HFFc6 (cell line): ENCODE results near the gene COL4A2. TPM values are rescaled to one million over a fixed set of nuclear protein-coding genes. Genes with fewer than 3 reads are reported as not detected.

ENCODE experiments used
- DNase-seq: peaks from one replicate; pipeline ENCODE4 v3.0.0-alpha.2; 2018
- H3K27ac Mint-ChIP-seq: 2 replicates; pipeline ENCODE4 v1.8.0; 2020; ENCODE audit warnings: mild to moderate bottlenecking, mixed read lengths
- H3K27me3 Mint-ChIP-seq: 2 replicates; pipeline ENCODE4 v1.8.0; 2021; ENCODE audit warnings: mild to moderate bottlenecking, moderate library complexity, mixed read lengths; ENCODE audit not compliant: insufficient read depth
- H3K36me3 Mint-ChIP-seq: 2 replicates; pipeline ENCODE4 v1.8.0; 2021; ENCODE audit warnings: low read depth, mixed read lengths
- H3K4me1 Mint-ChIP-seq: 2 replicates; pipeline ENCODE4 v1.8.0; 2020; ENCODE audit warnings: low read depth, mixed read lengths
- H3K4me3 Mint-ChIP-seq: 2 replicates; pipeline ENCODE4 v1.8.0; 2020; ENCODE audit warnings: mild to moderate bottlenecking, moderate library complexity, mixed read lengths
- H3K9me3 Mint-ChIP-seq: 2 replicates; pipeline ENCODE4 v1.8.0; 2020; ENCODE audit warnings: mild to moderate bottlenecking, mixed read lengths
- CTCF ChIP-seq: fragments of 200-600 bp; sonication (generic); IDR thresholded peaks from 2 replicates; pipeline ENCODE4 v1.5.0; 2021; ENCODE audit warnings: antibody characterized with exemption, mild to moderate bottlenecking
- total RNA-seq, 6 experiments: library from RNA; stranded (reverse); fragmentation: NEBNext Ultra II Directional; extraction: Animal tissue kit (Norgen Biotek cat#: 25700); gene quantifications; 2 replicates in 1 of 6; 3 replicates in 5 of 6; pipeline ENCODE4 v1.2.3, GENCODE V29; 2021

COL4A2 gene
- total RNA-seq, 6 experiments from 2014 or later, result 202 to 327 (median 217) TPM

DNA sequence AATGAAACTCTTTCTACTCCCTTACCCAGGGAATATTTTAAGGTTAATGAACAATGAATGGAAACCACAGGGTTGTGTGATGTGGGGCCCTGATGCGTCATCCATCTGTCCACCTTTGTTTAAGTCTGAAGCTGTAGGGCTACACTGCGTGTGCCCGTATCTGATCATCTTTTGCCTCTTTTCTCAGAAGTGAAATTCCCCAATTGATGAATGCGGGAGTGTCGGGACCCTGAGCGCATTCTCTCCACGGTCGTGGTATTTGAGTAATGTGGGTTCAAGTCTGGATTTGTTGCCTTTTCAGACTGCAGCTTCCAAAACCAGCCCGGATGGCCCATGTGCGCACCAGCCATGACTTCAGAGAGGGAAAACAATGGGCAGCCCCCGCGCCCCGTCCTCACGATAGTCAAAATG is 112.3 kb downstream of the COL4A2 start:
- no peak for DNase-seq
- Mint-ChIP-seq H3K27ac (no peak overlapping the region), H3K27me3 (peaks cover 2% of the 10 kb centered on the region), H3K4me3 (no peak overlapping the region), H3K36me3 (peaks cover 25% of the 10 kb centered on the region), H3K4me1 (peaks cover 52% of the 10 kb centered on the region), H3K9me3 (no peaks in the 10 kb centered on the region)
- no peak for TF ChIP-seq CTCF

DNA sequence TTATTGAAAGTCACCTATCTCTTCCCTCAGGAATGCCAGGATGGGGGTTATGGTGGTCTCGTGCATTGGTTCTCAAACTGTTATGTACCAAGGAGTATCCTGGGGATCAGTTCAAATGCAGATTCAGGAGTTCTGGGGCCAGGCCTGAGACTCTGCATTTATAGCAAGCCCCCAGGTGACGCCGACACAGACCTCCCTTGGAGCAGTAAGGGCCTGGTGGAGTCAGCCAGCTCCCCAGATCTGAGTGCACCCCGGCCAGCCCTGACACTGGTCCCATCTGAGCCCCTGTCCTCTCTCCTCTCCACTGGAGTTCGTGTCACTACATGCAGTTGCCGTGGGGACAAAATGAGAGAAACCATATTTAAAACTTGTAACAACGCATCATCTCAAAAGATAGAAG is 112.9 kb downstream of the COL4A2 start:
- Mint-ChIP-seq H3K27ac (no peak overlapping the region), H3K4me3 (no peak overlapping the region), H3K36me3 (peaks cover 31% of the 10 kb centered on the region), H3K9me3 (no peaks in the 10 kb centered on the region), H3K4me1 (peaks cover 54% of the 10 kb centered on the region), H3K27me3 (peaks cover 2% of the 10 kb centered on the region; the same call in 1 of the 2 replicates)
- no peak for TF ChIP-seq CTCF
- no peak for DNase-seq

GRCh38 chr13:110420626-110421025 is 113.5 kb downstream of the COL4A2 start:
- Mint-ChIP-seq H3K4me3 (no peak overlapping the region), H3K9me3 (no peaks in the 10 kb centered on the region), H3K4me1 (peaks cover 60% of the 10 kb centered on the region), H3K36me3 (peaks cover 37% of the 10 kb centered on the region), H3K27me3 (peaks cover 2% of the 10 kb centered on the region; the same call in 1 of the 2 replicates), H3K27ac (peak overlapping the region; percentile 29; the same call in 1 of the 2 replicates)
- DNase-seq, result no peak
- no peak for TF ChIP-seq CTCF

DNA sequence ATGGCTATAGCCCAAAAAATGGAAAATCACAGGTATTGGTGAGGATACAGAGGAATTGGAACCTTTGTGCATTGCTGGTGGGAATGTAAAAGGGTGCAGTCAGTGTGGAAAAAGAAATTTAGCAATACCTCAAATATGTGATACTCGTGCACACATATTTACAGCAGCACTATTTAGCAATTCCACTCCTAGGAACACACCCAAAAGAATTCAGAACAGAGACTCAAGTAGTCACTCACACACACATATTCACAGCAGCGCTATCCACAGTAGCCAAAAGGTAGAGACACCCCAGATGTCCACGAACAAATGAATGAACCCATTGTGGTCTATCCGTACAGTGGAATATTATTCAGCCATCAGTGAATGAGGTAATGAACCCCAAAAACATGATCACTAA is 114.0 kb downstream of the COL4A2 start:
- Mint-ChIP-seq H3K9me3 (no peaks in the 10 kb centered on the region), H3K27me3 (peaks cover 2% of the 10 kb centered on the region; the same call in 1 of the 2 replicates), H3K27ac (peak overlapping the region; percentile 29; the same call in 1 of the 2 replicates), H3K4me1 (peaks cover 60% of the 10 kb centered on the region), H3K36me3 (peaks cover 37% of the 10 kb centered on the region), H3K4me3 (no peak overlapping the region)
- DNase-seq, result no peak
- TF ChIP-seq CTCF, result no peak

GRCh38 chr13:110421696-110422385 is 114.8 kb downstream of the COL4A2 start:
- Mint-ChIP-seq H3K27ac (0 out of 2 replicates have a peak overlapping the region, but pooled peaks have one; percentile 29), H3K4me3 (no peak overlapping the region)

More at GRCh38 chr13:110421696-110422385, 114.8 kb downstream of the COL4A2 start:
- no peak for DNase-seq
- Mint-ChIP-seq H3K36me3 (peaks cover 39% of the 10 kb centered on the region), H3K9me3 (no peaks in the 10 kb centered on the region), H3K4me1 (peaks cover 56% of the 10 kb centered on the region), H3K27me3 (peaks cover 2% of the 10 kb centered on the region; the same call in 1 of the 2 replicates)
- no peak for TF ChIP-seq CTCF
